Ectodermal cell (in vitro differentiated cells): ENCODE data around the gene SYNPO.

Experiments used
- H3K27ac ChIP-seq: 2 replicates; pipeline ENCODE4 v1.7.0; 2013; ENCODE audit warnings: mild to moderate bottlenecking, low read depth, low read length; ENCODE audit not compliant: insufficient read depth, poor library complexity, severe bottlenecking
- H3K27me3 ChIP-seq: 2 replicates; pipeline ENCODE4 v1.7.0; 2013; ENCODE audit warnings: mild to moderate bottlenecking, low read length; ENCODE audit not compliant: insufficient read depth, control insufficient read depth, poor library complexity, severe bottlenecking
- H3K36me3 ChIP-seq: one replicate; pipeline ENCODE4 v1.7.0; 2013; ENCODE audit warnings: low read length; ENCODE audit not compliant: control insufficient read depth, insufficient read depth
- H3K4me1 ChIP-seq: one replicate; pipeline ENCODE4 v1.7.0; 2013; ENCODE audit warnings: low read length; ENCODE audit not compliant: control insufficient read depth, insufficient read depth
- H3K4me3 ChIP-seq: 2 replicates; pipeline ENCODE4 v1.7.0; 2013; ENCODE audit warnings: low read depth, low read length, control low read depth; ENCODE audit not compliant: insufficient read depth
- H3K9me3 ChIP-seq: 2 replicates; pipeline ENCODE4 v1.7.0; 2013; ENCODE audit warnings: mild to moderate bottlenecking, low read length, moderate library complexity; ENCODE audit not compliant: control insufficient read depth
- WGBS, 2 experiments: methylation state at CpG; one replicate each; pipeline ENCODE4 v1.1.7; 2013; ENCODE audit warnings: missing lambda C conversion rate in 2 of 2; 5-methylcytosine and 5-hydroxymethylcytosine counted together

The SYNPO gene

GRCh38 chr5:150599281-150599680 lies 41.2 kb upstream of the SYNPO start:
- Histone ChIP-seq H3K27me3 (no peaks in the 10 kb centered on the region), H3K27ac (no peak overlapping the region), H3K36me3 (no peaks in the 10 kb centered on the region), H3K4me3 (no peak overlapping the region), H3K4me1 (peaks cover 14% of the 10 kb centered on the region), H3K9me3 (no peaks in the 10 kb centered on the region)
- 89 to 91% methylated on average over 5 of the region's 5 CpGs for WGBS, 2 experiments

- Histone ChIP-seq H3K27me3 (no peaks in the 10 kb centered on the region), H3K36me3 (no peaks in the 10 kb centered on the region), H3K27ac (no peak overlapping the region), H3K4me3 (no peak overlapping the region), H3K9me3 (no peaks in the 10 kb centered on the region), H3K4me1 (peaks cover 14% of the 10 kb centered on the region)
- WGBS, 2 experiments = 81 to 84% methylated on average over 11 of the region's 11 CpGs
These were observed 40.4 kb upstream of the SYNPO start for GRCh38 chr5:150599917-150600511.

- WGBS, 2 experiments = 94 to 95% methylated on average over 20 to 23 of the region's 25 CpGs
- H3K9me3 ChIP-seq = no peaks in the 10 kb centered on the region
- H3K36me3 ChIP-seq = no peaks in the 10 kb centered on the region
- H3K4me1 ChIP-seq = peaks cover 7% of the 10 kb centered on the region
- no peaks in the 10 kb centered on the region for H3K27me3 ChIP-seq
- H3K27ac ChIP-seq = no peak overlapping the region
- H3K4me3 ChIP-seq = no peak overlapping the region
These were observed 39.6 kb upstream of the SYNPO start for GRCh38 chr5:150600616-150601490.

- no peaks in the 10 kb centered on the region for H3K27me3 ChIP-seq
- no peak overlapping the region for H3K27ac ChIP-seq
- 87 to 88% methylated on average over 16 of the region's 16 CpGs for WGBS, 2 experiments
- H3K36me3 ChIP-seq = no peaks in the 10 kb centered on the region
- H3K9me3 ChIP-seq = no peaks in the 10 kb centered on the region
- no peaks in the 10 kb centered on the region for H3K4me1 ChIP-seq
- no peak overlapping the region for H3K4me3 ChIP-seq
These were observed 38.7 kb upstream of the SYNPO start for GRCh38 chr5:150601491-150602345.

GRCh38 chr5:150603052-150603451 lies 37.4 kb upstream of the SYNPO start:
- no peaks in the 10 kb centered on the region for H3K27me3 ChIP-seq
- H3K36me3 ChIP-seq = no peaks in the 10 kb centered on the region
- no peak overlapping the region for H3K4me3 ChIP-seq
- H3K27ac ChIP-seq = no peak overlapping the region
- no peaks in the 10 kb centered on the region for H3K4me1 ChIP-seq
- H3K9me3 ChIP-seq = no peaks in the 10 kb centered on the region
- 92% methylated on average over 4 of the region's 4 CpGs for WGBS, 2 experiments

GRCh38 chr5:150603491-150603890 lies 37.0 kb upstream of the SYNPO start:
- H3K4me3 ChIP-seq = no peak overlapping the region
- H3K9me3 ChIP-seq = no peaks in the 10 kb centered on the region
- no peaks in the 10 kb centered on the region for H3K4me1 ChIP-seq
- H3K36me3 ChIP-seq = no peaks in the 10 kb centered on the region
- H3K27me3 ChIP-seq = no peaks in the 10 kb centered on the region
- 91 to 93% methylated on average over 3 of the region's 3 CpGs for WGBS, 2 experiments
- no peak overlapping the region for H3K27ac ChIP-seq

GRCh38 chr5:150604010-150604409 lies 36.5 kb upstream of the SYNPO start:
- Histone ChIP-seq H3K36me3 (no peaks in the 10 kb centered on the region), H3K4me1 (no peaks in the 10 kb centered on the region), H3K27me3 (no peaks in the 10 kb centered on the region), H3K27ac (no peak overlapping the region), H3K9me3 (no peaks in the 10 kb centered on the region), H3K4me3 (no peak overlapping the region)
- WGBS, 2 experiments = 96 to 98% methylated on average over 4 of the region's 4 CpGs

- Histone ChIP-seq H3K27ac (no peak overlapping the region), H3K36me3 (no peaks in the 10 kb centered on the region), H3K27me3 (no peaks in the 10 kb centered on the region), H3K4me3 (no peak overlapping the region), H3K9me3 (no peaks in the 10 kb centered on the region), H3K4me1 (no peaks in the 10 kb centered on the region)
- 85 to 92% methylated on average over 6 of the region's 6 CpGs for WGBS, 2 experiments
These were observed 35.5 kb upstream of the SYNPO start for GRCh38 chr5:150604894-150605440.

GRCh38 chr5:150605546-150605945 lies 34.9 kb upstream of the SYNPO start:
- no peaks in the 10 kb centered on the region for H3K36me3 ChIP-seq
- no peak overlapping the region for H3K4me3 ChIP-seq
- 58 to 63% methylated on average over 6 of the region's 6 CpGs for WGBS, 2 experiments
- no peaks in the 10 kb centered on the region for H3K4me1 ChIP-seq
- H3K27me3 ChIP-seq = no peaks in the 10 kb centered on the region
- H3K9me3 ChIP-seq = no peaks in the 10 kb centered on the region
- no peak overlapping the region for H3K27ac ChIP-seq

GRCh38 chr5:150606476-150606875 lies 34.0 kb upstream of the SYNPO start:
- Histone ChIP-seq H3K27ac (no peak overlapping the region), H3K9me3 (no peaks in the 10 kb centered on the region), H3K4me3 (no peak overlapping the region), H3K4me1 (no peaks in the 10 kb centered on the region), H3K27me3 (no peaks in the 10 kb centered on the region), H3K36me3 (no peaks in the 10 kb centered on the region)
- WGBS, 2 experiments = 69 to 77% methylated on average over 9 of the region's 9 CpGs
